Rectal smooth muscle tissue (tissue), 1 donor: ENCODE results near the gene RABEP1.
"Not testable (repeated sequence)": the region's sequence is repeated elsewhere in the genome, so short reads cannot be mapped to it uniquely, and the experiment has no call there.

Source experiments
- H3K27ac ChIP-seq: one replicate; pipeline ENCODE4 v1.7.0; 2013; ENCODE audit warnings: low read depth, low read length, inconsistent platforms
- H3K27me3 ChIP-seq: one replicate; pipeline ENCODE4 v1.7.0; 2013; ENCODE audit warnings: low read length; ENCODE audit not compliant: control insufficient read depth, insufficient read depth
- H3K36me3 ChIP-seq: one replicate; pipeline ENCODE4 v1.7.0; 2013; ENCODE audit warnings: low read length; ENCODE audit not compliant: control insufficient read depth, insufficient read depth
- H3K4me1 ChIP-seq: one replicate; pipeline ENCODE4 v1.7.0; 2013; ENCODE audit warnings: low read length; ENCODE audit not compliant: control insufficient read depth, insufficient read depth
- H3K4me3 ChIP-seq: one replicate; pipeline ENCODE4 v1.7.0; 2013; ENCODE audit warnings: low read length
- H3K9ac ChIP-seq: one replicate; pipeline ENCODE4 v1.7.0; 2013; ENCODE audit warnings: low read length

RABEP1 gene

GRCh38 chr17:5419356-5419958, 137.4 kb downstream of the RABEP1 start, which contains the start of gene NUP88:
Gene NUP88 (minus strand): TSS chr17:5419662. CDS start chr17:5419650, 12 bp downstream.
- peaks cover 5% of the 10 kb centered on the region for H3K4me1 ChIP-seq
- H3K27me3 ChIP-seq: no peaks in the 10 kb centered on the region
- peak within 1 kb of the TSS; percentile 83 for H3K27ac ChIP-seq
- H3K9ac ChIP-seq: peak within 1 kb of the TSS; percentile 87
- peaks cover 8% of the 10 kb centered on the region for H3K36me3 ChIP-seq
- H3K4me3 ChIP-seq: peak within 1 kb of the TSS; percentile 95

DNA sequence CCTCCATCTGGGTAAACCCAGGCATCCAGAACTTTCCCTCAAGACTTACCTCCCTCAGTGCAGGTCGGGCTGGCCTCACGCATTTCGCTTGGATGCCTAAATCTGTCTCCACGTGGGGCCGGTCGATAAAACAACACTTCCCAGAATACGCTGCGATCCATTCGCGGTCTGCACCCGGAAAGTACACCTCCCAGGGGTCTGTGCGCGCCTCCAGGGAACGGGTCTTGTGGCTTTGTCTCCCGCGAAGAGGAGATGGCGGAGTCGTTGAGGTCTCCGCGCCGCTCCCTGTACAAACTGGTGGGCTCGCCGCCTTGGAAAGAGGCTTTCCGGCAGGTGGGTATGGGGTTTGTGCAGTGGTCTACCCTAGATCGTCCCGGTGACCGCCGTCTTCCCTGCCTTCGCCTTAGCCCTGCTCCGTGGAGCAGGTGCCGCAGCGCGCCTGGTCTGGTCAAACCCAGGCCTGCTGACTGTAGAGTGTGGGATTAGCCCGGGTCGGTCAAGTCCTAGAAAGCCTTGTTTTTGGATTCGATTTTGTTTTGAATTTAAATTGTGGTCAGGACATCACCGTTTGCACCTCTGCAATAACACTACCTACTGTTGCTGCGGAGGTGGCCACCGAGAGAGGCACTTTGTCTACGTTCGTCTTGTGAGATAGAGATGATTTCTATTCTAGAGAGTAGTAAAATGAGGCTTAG, 138.0 kb downstream of the RABEP1 start, which contains the start of gene RPAIN:
Gene RPAIN, plus strand, starts transcription at position 224 of the 695 bp plus-strand sequence. Its CDS starts 29 bp downstream, at position 253.
- Histone ChIP-seq H3K36me3 (peaks cover 8% of the 10 kb centered on the region), H3K4me1 (peaks cover 5% of the 10 kb centered on the region), H3K27me3 (no peaks in the 10 kb centered on the region)

DNA sequence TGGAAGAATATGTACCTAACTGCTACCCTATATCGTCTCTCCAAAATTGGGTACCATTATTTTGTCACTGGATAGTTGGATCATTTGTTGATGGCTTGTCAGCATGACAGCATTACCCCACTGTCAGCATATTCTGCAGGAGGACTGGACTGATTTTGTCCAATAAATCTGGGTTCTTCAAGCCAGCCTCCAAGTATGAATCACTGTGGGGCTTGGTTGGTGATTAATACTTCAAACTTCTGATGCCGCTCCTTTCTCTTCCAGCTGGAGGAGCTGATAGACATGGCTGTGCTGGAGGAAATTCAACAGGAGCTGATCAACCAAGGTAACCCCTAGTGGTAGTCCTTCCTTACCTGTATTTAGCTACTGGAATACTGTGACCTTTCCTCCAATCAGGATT, 140.4 kb downstream of the RABEP1 start:
- H3K4me3 ChIP-seq: no peak overlapping the region
- H3K9ac ChIP-seq: no peak overlapping the region
- H3K36me3 ChIP-seq: peaks cover 15% of the 10 kb centered on the region
- H3K4me1 ChIP-seq: peaks cover 5% of the 10 kb centered on the region
- H3K27me3 ChIP-seq: no peaks in the 10 kb centered on the region
- H3K27ac ChIP-seq: no peak overlapping the region

More for the DNA sequence above, 138.0 kb downstream of the RABEP1 start, which contains the start of gene RPAIN:
- Histone ChIP-seq H3K27ac (peak within 1 kb of the TSS; percentile 83), H3K9ac (peak within 1 kb of the TSS; percentile 87), H3K4me3 (peak within 1 kb of the TSS; percentile 95)

DNA sequence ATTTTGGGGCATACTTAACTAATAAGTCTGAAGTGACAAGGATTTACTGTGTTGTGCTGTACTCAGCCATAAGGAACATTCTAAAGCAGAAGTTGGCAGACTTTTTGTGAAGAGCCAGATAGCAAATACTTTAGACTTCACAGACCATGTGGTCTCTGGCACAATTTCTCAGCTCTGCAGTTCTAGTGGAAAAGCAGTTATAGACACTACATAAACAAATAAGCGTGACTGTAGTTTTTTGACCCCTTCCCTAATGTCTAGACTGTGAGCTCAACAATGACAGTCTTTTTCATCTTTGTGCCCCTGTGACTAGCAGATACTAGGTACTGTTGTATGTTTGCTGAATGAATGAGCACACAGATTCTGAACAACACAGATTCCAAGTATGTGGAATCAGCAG, 142.8 kb downstream of the RABEP1 start:
- Histone ChIP-seq H3K27ac (no peak overlapping the region), H3K9ac (no peak overlapping the region), H3K4me3 (no peak overlapping the region), H3K36me3 (peaks cover 32% of the 10 kb centered on the region), H3K4me1 (peaks cover 5% of the 10 kb centered on the region), H3K27me3 (no peaks in the 10 kb centered on the region)

DNA sequence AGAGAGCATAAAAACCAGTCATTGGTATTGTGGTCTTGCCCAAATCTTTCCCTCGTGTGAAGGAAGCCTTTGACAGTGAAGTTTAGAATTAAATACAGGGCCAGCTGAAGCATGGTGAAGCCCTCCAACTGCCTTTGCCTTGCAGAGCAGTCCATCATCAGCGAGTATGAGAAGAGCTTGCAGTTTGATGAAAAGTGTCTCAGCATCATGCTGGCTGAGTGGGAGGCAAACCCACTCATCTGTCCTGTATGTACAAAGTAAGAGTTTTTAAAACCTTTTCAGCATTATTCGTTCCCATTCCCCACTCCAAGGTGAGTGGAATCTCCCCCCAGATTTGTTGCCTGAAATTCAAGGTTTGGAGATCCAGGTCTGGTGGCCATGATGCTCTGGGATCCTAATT, 143.7 kb downstream of the RABEP1 start:
- Histone ChIP-seq H3K9ac (no peak overlapping the region), H3K4me3 (no peak overlapping the region), H3K27me3 (no peaks in the 10 kb centered on the region), H3K27ac (no peak overlapping the region), H3K36me3 (peaks cover 33% of the 10 kb centered on the region), H3K4me1 (peaks cover 1% of the 10 kb centered on the region)

GRCh38 chr17:5429191-5429887, 147.3 kb downstream of the RABEP1 start:
- H3K36me3 ChIP-seq: peaks cover 52% of the 10 kb centered on the region
- no peaks in the 10 kb centered on the region for H3K27me3 ChIP-seq
- H3K4me1 ChIP-seq: no peaks in the 10 kb centered on the region
- no peak overlapping the region for H3K27ac ChIP-seq
- no peak overlapping the region for H3K9ac ChIP-seq
- no peak overlapping the region for H3K4me3 ChIP-seq

DNA sequence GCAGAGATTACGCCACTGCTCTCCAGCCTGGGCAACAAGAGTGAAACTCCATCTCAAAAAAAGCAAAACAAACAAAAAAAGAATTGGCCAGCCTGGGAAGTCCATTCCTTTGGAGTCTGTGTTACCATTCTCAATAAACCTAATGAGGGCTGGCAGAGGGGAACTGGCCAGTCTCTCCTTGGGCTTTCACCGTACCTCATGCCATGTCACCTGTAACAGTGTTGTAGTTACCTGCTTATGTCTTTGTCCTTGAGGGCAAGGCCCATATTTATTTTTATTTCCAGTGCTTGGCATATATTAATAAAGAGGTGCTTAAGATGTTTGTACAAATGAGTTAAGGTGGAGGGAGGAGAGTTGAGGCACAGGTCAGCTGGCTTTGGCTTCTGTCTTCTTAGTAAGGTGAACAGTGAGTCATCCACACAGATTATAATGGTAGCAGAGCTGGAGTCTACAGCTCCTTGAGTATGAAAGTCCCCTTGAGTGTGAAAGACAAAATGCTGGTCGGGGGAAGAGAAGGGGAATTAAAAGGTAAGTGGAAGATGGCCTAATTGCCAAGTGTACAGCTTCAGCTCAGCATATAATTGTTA, 148.4 kb downstream of the RABEP1 start:
- Histone ChIP-seq H3K9ac (no peak overlapping the region), H3K36me3 (peaks cover 57% of the 10 kb centered on the region), H3K27ac (no peak overlapping the region), H3K27me3 (no peaks in the 10 kb centered on the region), H3K4me3 (no peak overlapping the region), H3K4me1 (no peaks in the 10 kb centered on the region)

- H3K36me3 ChIP-seq: peaks cover 51% of the 10 kb centered on the region
- not testable (repeated sequence) for H3K27ac ChIP-seq
Observed at GRCh38 chr17:5431234-5431633, 149.2 kb downstream of the RABEP1 start.

GRCh38 chr17:5431949-5432556, 150.0 kb downstream of the RABEP1 start:
- Histone ChIP-seq H3K27ac (no peak overlapping the region), H3K9ac (no peak overlapping the region), H3K4me3 (no peak overlapping the region), H3K27me3 (no peaks in the 10 kb centered on the region), H3K4me1 (no peaks in the 10 kb centered on the region), H3K36me3 (peaks cover 51% of the 10 kb centered on the region)

More at GRCh38 chr17:5431234-5431633, 149.2 kb downstream of the RABEP1 start:
- not testable (repeated sequence) for H3K9ac ChIP-seq, H3K4me1 ChIP-seq, H3K27me3 ChIP-seq, H3K4me3 ChIP-seq

DNA sequence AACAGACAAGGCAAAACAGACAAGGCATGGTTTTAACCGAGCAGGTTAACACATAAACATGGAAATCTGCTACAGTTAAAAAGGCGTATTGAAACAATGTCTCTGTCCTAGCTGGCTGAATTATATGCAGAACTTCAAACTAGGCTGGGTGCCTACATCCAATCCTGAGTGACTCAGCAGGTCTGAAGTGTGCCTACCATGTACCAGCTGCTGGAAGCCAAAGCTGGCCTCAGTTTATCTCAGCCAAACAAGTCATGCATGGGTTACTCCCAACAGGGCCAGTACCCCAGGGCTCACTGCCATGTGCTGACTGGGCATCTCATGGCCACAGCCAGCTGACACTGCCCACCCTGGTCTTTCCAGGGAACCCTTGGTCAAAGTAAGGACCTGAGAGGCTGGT, 152.9 kb downstream of the RABEP1 start:
- Histone ChIP-seq H3K4me3 (no peak overlapping the region), H3K9ac (no peak overlapping the region), H3K27me3 (no peaks in the 10 kb centered on the region), H3K27ac (no peak overlapping the region), H3K4me1 (peaks cover 11% of the 10 kb centered on the region), H3K36me3 (peaks cover 34% of the 10 kb centered on the region)
